Naive thymus-derived CD4-positive, alpha-beta T cell (primary cell): ENCODE data around the gene COL23A1. TPM values are rescaled to one million over a fixed set of nuclear protein-coding genes. Genes with fewer than 3 reads are reported as not detected.
"Not testable (repeated sequence)": the region's sequence is repeated elsewhere in the genome, so short reads cannot be mapped to it uniquely, and the experiment has no call there.

ENCODE experiments used
- ATAC-seq: fragments of 150-1000 bp; cut with Tn5 transposase; 2 replicates; pipeline ENCODE4 v1.10.0; 2021; ENCODE audit warnings: mild to moderate bottlenecking, moderate library complexity
- CTCF ChIA-PET: fragments of 350-600 bp; sonication (Branson Sonifier 250); formaldehyde crosslinking; loops from one replicate; lab custom pipeline; 2021; ENCODE audit warnings: antibody characterized with exemption; lab: Charles Lee
- POLR2A ChIA-PET: fragments of 350-600 bp; sonication (Branson Sonifier 250); formaldehyde crosslinking; loops from one replicate; lab custom pipeline; 2021; ENCODE audit warnings: antibody characterized with exemption, inconsistent platforms; lab: Charles Lee
- DNase-seq, 9 donors: peaks; one replicate each; pipeline versions ENCODE4 v3.0.0 to v3.0.0-alpha.2; 2020 to 2022; ENCODE audit warnings: mixed read lengths in 1 of 9
- H3K27ac ChIP-seq: one replicate; pipeline ENCODE4 v1.7.0; 2013; ENCODE audit warnings: mild to moderate bottlenecking, low read depth, low read length, moderate library complexity
- H3K27me3 ChIP-seq, 2 donors: one replicate each; pipeline ENCODE4 v1.7.0; 2013; ENCODE audit warnings: low read length in 2 of 2, mild to moderate bottlenecking in 2 of 2, moderate library complexity in 2 of 2; ENCODE audit not compliant: control insufficient read depth in 2 of 2, insufficient read depth in 2 of 2
- H3K36me3 ChIP-seq, 3 experiments: 1 replicate in 2 of 3; 2 replicates in 1 of 3; pipeline ENCODE4 v1.7.0; 2013; ENCODE audit warnings: low read length in 3 of 3, mild to moderate bottlenecking in 3 of 3, moderate library complexity in 1 of 3; ENCODE audit not compliant: insufficient read depth in 3 of 3, control insufficient read depth in 2 of 3
- H3K4me1 ChIP-seq, 2 donors: one replicate each; pipeline ENCODE4 v1.7.0; 2013; ENCODE audit warnings: low read length in 2 of 2, mild to moderate bottlenecking in 2 of 2, moderate library complexity in 1 of 2; ENCODE audit not compliant: control insufficient read depth in 2 of 2, insufficient read depth in 2 of 2
- H3K4me3 ChIP-seq: 2 replicates; pipeline ENCODE4 v1.7.0; 2013; ENCODE audit warnings: mild to moderate bottlenecking, low read length
- H3K9me3 ChIP-seq, 3 experiments: 1 replicate in 2 of 3; 2 replicates in 1 of 3; pipeline ENCODE4 v1.7.0; 2013; ENCODE audit warnings: low read length in 3 of 3; ENCODE audit not compliant: control insufficient read depth in 2 of 3
- H3K27ac Mint-ChIP-seq, 9 donors: one replicate each; pipeline ENCODE4 v1.8.0; 2020 to 2022; ENCODE audit warnings: mixed read lengths in 9 of 9, mild to moderate bottlenecking in 8 of 9, moderate library complexity in 5 of 9, inconsistent platforms in 2 of 9
- H3K27me3 Mint-ChIP-seq, 5 donors: one replicate each; pipeline ENCODE4 v1.8.0; 2021 to 2022; ENCODE audit warnings: mixed read lengths in 5 of 5, mild to moderate bottlenecking in 1 of 5
- H3K36me3 Mint-ChIP-seq, 5 donors: one replicate each; pipeline ENCODE4 v1.8.0; 2020 to 2022; ENCODE audit warnings: mixed read lengths in 5 of 5, mild to moderate bottlenecking in 3 of 5, inconsistent platforms in 1 of 5
- H3K4me1 Mint-ChIP-seq, 7 donors: one replicate each; pipeline ENCODE4 v1.8.0; 2020 to 2022; ENCODE audit warnings: mixed read lengths in 7 of 7, mild to moderate bottlenecking in 3 of 7, inconsistent platforms in 1 of 7
- H3K4me3 Mint-ChIP-seq, 10 donors: one replicate each; pipeline ENCODE4 v1.8.0; 2020 to 2022; ENCODE audit warnings: mild to moderate bottlenecking in 10 of 10, mixed read lengths in 10 of 10, moderate library complexity in 6 of 10, inconsistent platforms in 2 of 10
- H3K9me3 Mint-ChIP-seq, 11 donors: one replicate each; pipeline ENCODE4 v1.8.0; 2020 to 2022; ENCODE audit warnings: mixed read lengths in 11 of 11, mild to moderate bottlenecking in 4 of 11, inconsistent platforms in 1 of 11, moderate library complexity in 1 of 11
- intact Hi-C, 2 donors: fragments of 100-400 bp; cut with micrococcal nuclease; formaldehyde crosslinking; loops; one replicate each; pipeline ENCODE4 v1.15.1; 2023
- polyA plus RNA-seq, 2 donors: library from polyadenylated mRNA; unstranded; fragments of 300-500 nt; fragmentation: Illumina TruSeq; gene quantifications; one replicate each; pipeline ENCODE4 v1.2.3, GENCODE V29; 2021
- total RNA-seq, 6 experiments: library from RNA in 5 of 6; stranded (reverse) in 5 of 6; gene quantifications; 1 replicate in 5 of 6; 2 replicates in 1 of 6; pipeline ENCODE4 v1.2.3 and lab custom pipeline; 2021 to 2026

The COL23A1 gene
- total and polyA plus RNA-seq, 7 experiments from 2014 or later = 0.13 to 0.32 (median 0.22) TPM; not detected in 4

DNA sequence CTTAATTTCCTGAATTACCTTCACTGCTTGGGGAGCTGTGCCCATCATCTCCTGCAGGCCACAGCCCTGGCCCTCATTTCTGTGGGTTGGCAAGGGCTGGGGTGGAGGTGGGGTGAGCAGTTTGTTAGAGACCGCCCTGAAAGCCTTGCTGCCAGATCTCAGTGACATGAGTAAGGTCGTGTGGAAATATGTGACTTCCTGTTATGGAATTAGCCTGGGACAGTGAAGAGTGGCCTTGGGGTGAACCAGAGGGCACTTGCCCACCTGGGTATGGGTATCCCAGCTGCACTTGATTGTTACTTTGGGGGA, 388.3 kb downstream of the COL23A1 start:
- ATAC-seq (no peak), DNase-seq (no peak)
- Histone ChIP-seq H3K27me3 (no peaks in the 10 kb centered on the region), H3K9me3 (no peaks in the 10 kb centered on the region), H3K36me3 (peaks cover 0 to 6% (median 4%) of the 10 kb centered on the region in 3 experiments), H3K27ac (no peak overlapping the region), H3K4me3 (no peak overlapping the region), H3K4me1 (peaks cover 11 to 15% of the 10 kb centered on the region in 2 donors)
- peaks cover 11 to 19% (median 14%) of the 10 kb centered on the region in 7 donors for H3K4me1 Mint-ChIP-seq
- H3K27me3 Mint-ChIP-seq = peaks cover 0 to 2% (median 0%) of the 10 kb centered on the region in 5 donors
- H3K27ac Mint-ChIP-seq = peak overlapping the region in 2 of 9 donors; percentile 12 to 31
- peaks cover 3 to 17% (median 10%) of the 10 kb centered on the region in 5 donors for H3K36me3 Mint-ChIP-seq
- intact Hi-C loops = loop anchor here (5.0 to 10.0 kb wide), 5 partner anchors 70 to 1837 kb away; partner anchors contain the start of genes RUFY1 (in 2 of the 2), ARL10 (in 1 of the 2), KIAA1191 (in 1 of the 2) and RMND5B (in 1 of the 2)
- POLR2A ChIA-PET = interaction anchor here (1.1 kb wide), 1 partner anchor 9 kb away, joined by 3 read pairs; no protein-coding TSS in a partner anchor
- CTCF ChIA-PET = no interaction called here
- peak overlapping the region in 7 of 10 donors; percentile 7 to 49 (median 41) for H3K4me3 Mint-ChIP-seq
- H3K9me3 Mint-ChIP-seq = peaks cover 0 to 5% (median 0%) of the 10 kb centered on the region in 11 donors

DNA sequence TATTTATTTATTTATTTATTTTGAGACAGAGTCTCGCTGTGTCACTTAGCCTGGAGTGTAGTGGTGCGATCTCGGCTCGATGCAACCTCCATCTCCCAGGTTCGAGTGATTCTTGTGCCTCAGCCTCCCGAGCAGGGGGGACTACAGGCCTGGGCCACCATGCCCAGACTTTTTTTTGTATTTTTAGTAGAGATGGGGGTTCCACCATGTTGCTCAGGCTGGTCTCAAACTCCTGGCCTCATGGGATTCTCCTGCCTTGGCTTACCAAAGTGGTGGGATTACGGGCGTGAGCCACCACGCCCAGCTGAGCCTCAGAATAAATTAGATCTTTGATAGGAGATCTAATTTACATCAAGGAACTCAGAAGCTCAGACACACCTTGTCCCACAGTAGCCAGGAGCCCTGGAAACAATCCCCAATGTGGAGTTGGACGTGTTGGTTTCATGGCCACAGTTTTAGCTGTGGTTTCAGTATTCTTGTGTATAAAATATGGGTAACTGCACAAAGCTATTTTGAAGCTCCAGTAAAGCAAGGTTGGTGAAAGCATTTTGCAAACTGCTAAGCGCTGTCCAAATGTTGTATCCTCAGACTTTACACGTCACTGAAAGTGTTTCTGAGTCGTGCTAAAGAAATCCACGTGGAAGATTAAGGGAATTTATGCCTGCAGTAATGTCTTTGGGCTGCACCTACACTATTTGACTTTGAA, 388.8 kb downstream of the COL23A1 start:
- Histone ChIP-seq H3K36me3 (peaks cover 0 to 4% (median 0%) of the 10 kb centered on the region in 3 experiments), H3K4me1 (peaks cover 8 to 10% of the 10 kb centered on the region in 2 donors), H3K27ac (no peak overlapping the region), H3K4me3 (no peak overlapping the region), H3K9me3 (no peaks in the 10 kb centered on the region), H3K27me3 (no peaks in the 10 kb centered on the region)
- ChIA-PET CTCF (no interaction called here), POLR2A (interaction anchor here (1.1 kb wide), 1 partner anchor 8 kb away, joined by 3 read pairs; no protein-coding TSS in a partner anchor)
- Mint-ChIP-seq H3K27me3 (peaks cover 0 to 4% (median 0%) of the 10 kb centered on the region in 5 donors), H3K36me3 (peaks cover 3 to 14% (median 6%) of the 10 kb centered on the region in 5 donors), H3K9me3 (peaks cover 0 to 5% (median 0%) of the 10 kb centered on the region in 11 donors), H3K4me1 (peaks cover 6 to 14% (median 9%) of the 10 kb centered on the region in 7 donors), H3K4me3 (peak overlapping the region in 3 of 10 donors; percentile 7 to 44 (median 41)), H3K27ac (no peak overlapping the region)
- intact Hi-C loops = loop anchor here (5.0 to 10.0 kb wide), 5 partner anchors 69 to 1837 kb away; partner anchors contain the start of genes RUFY1 (in 2 of the 2), ARL10 (in 1 of the 2), KIAA1191 (in 1 of the 2) and RMND5B (in 1 of the 2)
- DNase-seq (no peak), ATAC-seq (no peak)

DNA sequence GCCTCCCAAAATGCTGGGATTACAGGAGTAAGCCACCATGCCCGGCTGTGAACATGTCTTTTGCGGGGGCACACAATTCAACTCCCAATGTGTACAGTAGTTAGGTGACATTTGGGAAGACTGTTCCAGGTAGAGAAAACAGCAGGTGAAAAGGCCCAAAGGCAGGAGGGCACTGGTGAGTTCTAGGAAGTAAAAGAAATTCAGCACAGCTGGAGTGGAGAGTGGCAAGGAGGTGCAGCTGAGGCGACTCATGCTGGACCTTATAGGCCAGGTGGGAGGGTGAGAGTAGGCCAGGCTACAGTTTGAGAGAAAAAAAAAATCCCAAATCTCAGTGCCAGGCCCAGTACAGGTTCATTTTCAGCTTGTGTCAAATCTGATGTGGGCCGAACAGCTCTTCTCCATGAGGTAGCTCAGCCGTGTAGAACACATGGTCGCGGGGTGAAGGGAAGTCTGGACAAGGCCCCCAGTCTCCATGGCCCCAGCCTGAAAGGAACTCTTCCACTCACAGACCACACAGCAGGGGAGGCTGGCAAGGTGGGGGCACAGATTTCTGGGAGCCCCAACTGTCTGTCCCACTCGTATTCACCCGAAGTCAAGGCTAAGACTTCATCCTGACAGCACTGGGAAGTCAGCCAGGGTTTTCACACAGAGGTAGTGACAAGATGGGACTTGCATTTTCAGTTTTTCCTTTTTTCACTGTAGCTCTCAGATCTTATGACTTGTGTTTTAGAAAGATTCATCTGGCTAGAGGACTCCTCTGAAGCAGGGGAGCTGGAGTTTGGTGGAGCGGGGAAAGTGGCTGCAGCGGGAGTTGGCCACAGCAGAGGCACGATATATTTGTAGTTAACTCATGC, 390.4 kb downstream of the COL23A1 start:
- peaks cover 0 to 4% (median 0%) of the 10 kb centered on the region in 3 experiments for H3K36me3 ChIP-seq
- H3K4me3 ChIP-seq = no peak overlapping the region
- peaks cover 0 to 4% (median 3%) of the 10 kb centered on the region in 5 donors for H3K36me3 Mint-ChIP-seq
- H3K27ac ChIP-seq = no peak overlapping the region
- CTCF ChIA-PET = no interaction called here
- ATAC-seq = no peak
- H3K27me3 Mint-ChIP-seq = peaks cover 0 to 11% (median 0%) of the 10 kb centered on the region in 5 donors
- H3K9me3 ChIP-seq = no peaks in the 10 kb centered on the region
- H3K9me3 Mint-ChIP-seq = peaks cover 0 to 5% (median 0%) of the 10 kb centered on the region in 11 donors
- peaks cover 0 to 6% (median 0%) of the 10 kb centered on the region in 7 donors for H3K4me1 Mint-ChIP-seq
- no peak for DNase-seq
- intact Hi-C loops = loop anchor here (5.0 to 10.0 kb wide), 5 partner anchors 68 to 1835 kb away; partner anchors contain the start of genes RUFY1 (in 2 of the 2), ARL10 (in 1 of the 2), KIAA1191 (in 1 of the 2) and RMND5B (in 1 of the 2)
- H3K27me3 ChIP-seq = no peaks in the 10 kb centered on the region
- POLR2A ChIA-PET = interaction anchor here (0.6 to 0.8 kb wide), 2 partner anchors 9 to 14 kb away, joined by 3 to 5 read pairs; no protein-coding TSS in a partner anchor
- H3K4me3 Mint-ChIP-seq = no peak overlapping the region
- H3K27ac Mint-ChIP-seq = no peak overlapping the region
- no peaks in the 10 kb centered on the region for H3K4me1 ChIP-seq

DNA sequence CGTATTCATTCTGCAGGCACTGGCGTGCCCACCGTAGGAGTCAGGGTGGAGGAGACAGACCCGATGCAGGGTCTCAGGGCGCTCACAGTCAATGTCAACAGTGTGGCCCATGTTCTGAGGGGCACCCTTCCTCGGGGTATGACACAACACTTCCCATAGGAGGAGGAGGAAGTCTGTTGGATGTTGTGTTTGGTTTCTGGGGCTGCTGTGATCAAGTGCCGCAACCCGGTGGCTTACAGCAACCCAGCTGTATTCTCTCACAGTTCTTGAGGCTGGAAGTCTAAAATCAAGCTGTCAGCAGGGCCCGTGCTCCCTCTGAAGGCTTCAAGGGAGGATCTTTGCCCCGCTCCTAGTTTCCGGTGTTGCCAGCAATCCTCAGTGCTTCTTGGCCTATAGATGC, 391.5 kb downstream of the COL23A1 start:
- H3K4me3 Mint-ChIP-seq = no peak overlapping the region
- Histone ChIP-seq H3K4me3 (no peak overlapping the region), H3K27me3 (peaks cover 0 to 6% of the 10 kb centered on the region in 2 donors), H3K9me3 (no peaks in the 10 kb centered on the region), H3K4me1 (peaks cover 0 to 8% of the 10 kb centered on the region in 2 donors), H3K36me3 (no peaks in the 10 kb centered on the region), H3K27ac (no peak overlapping the region)
- POLR2A ChIA-PET = no interaction called here
- H3K27ac Mint-ChIP-seq = no peak overlapping the region
- no peaks in the 10 kb centered on the region for H3K36me3 Mint-ChIP-seq
- DNase-seq (no peak), ATAC-seq (no peak)
- peaks cover 0 to 12% (median 5%) of the 10 kb centered on the region in 7 donors for H3K4me1 Mint-ChIP-seq
- H3K9me3 Mint-ChIP-seq = peaks cover 0 to 1% (median 0%) of the 10 kb centered on the region in 11 donors
- intact Hi-C loops = no loop called here
- CTCF ChIA-PET = no interaction called here
- peaks cover 0 to 14% (median 0%) of the 10 kb centered on the region in 5 donors for H3K27me3 Mint-ChIP-seq

DNA sequence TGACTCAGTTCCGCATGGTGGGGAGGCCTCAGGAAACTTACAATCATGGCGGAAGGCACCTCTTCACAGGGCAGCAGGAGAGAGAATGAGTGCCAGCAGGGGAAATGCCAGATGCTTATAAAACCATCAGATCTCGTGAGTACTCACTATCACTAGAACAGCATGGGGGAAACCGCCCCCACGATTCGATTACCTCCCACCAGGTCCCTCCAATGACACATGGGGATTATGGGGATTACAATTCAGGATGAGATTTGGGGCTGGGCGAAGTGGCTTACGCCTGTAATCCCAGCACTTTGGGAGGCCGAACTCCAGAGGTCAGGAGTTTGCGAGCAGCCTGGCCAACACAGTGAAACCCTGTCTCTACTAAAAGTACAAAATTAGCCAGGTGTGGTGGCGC, 392.0 kb downstream of the COL23A1 start:
- H3K27ac Mint-ChIP-seq, POLR2A ChIA-PET, H3K9me3 Mint-ChIP-seq, H3K4me3 Mint-ChIP-seq, intact Hi-C loops, H3K27me3 ChIP-seq, H3K4me3 ChIP-seq, H3K36me3 Mint-ChIP-seq, ATAC-seq, DNase-seq, CTCF ChIA-PET, H3K36me3 ChIP-seq, H3K27ac ChIP-seq, H3K9me3 ChIP-seq: not testable (repeated sequence)
- H3K4me1 ChIP-seq = peaks cover 0 to 13% of the 10 kb centered on the region in 2 donors
- Mint-ChIP-seq H3K4me1 (peaks cover 4 to 18% (median 9%) of the 10 kb centered on the region in 7 donors), H3K27me3 (peaks cover 4 to 18% (median 5%) of the 10 kb centered on the region in 5 donors)

DNA sequence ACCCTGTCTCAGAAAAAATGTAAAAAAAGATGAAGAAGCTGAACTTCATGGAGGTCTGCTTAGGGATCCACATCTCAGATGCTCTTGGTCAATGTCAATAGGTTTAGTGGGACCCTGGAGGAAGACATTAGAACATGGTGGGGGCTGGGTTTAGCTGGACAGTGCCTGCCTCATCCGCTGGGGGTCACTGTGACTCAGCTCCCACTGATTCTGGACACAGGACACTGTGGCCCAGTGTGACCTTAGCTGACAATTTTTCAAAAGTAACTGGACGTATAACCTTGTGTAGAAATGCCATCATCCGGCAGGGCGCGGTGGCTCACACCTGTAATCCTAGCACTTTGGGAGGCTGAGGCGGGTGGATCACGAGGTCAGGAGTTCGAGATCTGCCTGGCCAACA, 393.2 kb downstream of the COL23A1 start:
- intact Hi-C loops = no loop called here
- Mint-ChIP-seq H3K27ac (no peak overlapping the region), H3K27me3 (peaks cover 4 to 27% (median 13%) of the 10 kb centered on the region in 5 donors), H3K36me3 (no peaks in the 10 kb centered on the region), H3K4me3 (no peak overlapping the region), H3K9me3 (peaks cover 0 to 2% (median 0%) of the 10 kb centered on the region in 11 donors), H3K4me1 (peaks cover 4 to 22% (median 11%) of the 10 kb centered on the region in 7 donors)
- ChIA-PET CTCF (interaction anchor here (0.7 kb wide), 1 partner anchor 120 kb away, joined by 3 read pairs; no protein-coding TSS in a partner anchor), POLR2A (interaction anchor here (1.2 kb wide), 1 partner anchor 9 kb away, joined by 5 read pairs; no protein-coding TSS in a partner anchor)
- no peak overlapping the region for H3K27ac ChIP-seq
- peaks cover 0 to 19% of the 10 kb centered on the region in 2 donors for H3K4me1 ChIP-seq
- H3K9me3 ChIP-seq = no peaks in the 10 kb centered on the region
- ATAC-seq (no peak), DNase-seq (no peak)
- H3K27me3 ChIP-seq = peaks cover 0 to 6% of the 10 kb centered on the region in 2 donors
- no peak overlapping the region for H3K4me3 ChIP-seq
- no peaks in the 10 kb centered on the region for H3K36me3 ChIP-seq
